GM23338 (cell line): ENCODE results near the gene EXOC6B. TPM values are rescaled to one million over a fixed set of nuclear protein-coding genes. Genes with fewer than 3 reads are reported as not detected.

Experiments
- ATAC-seq: fragments of 200-7000 bp; cut with Tn5 transposase; 3 replicates; pipeline ENCODE4 v1.9.1; 2020
- DNase-seq: peaks from one replicate; pipeline ENCODE4 v3.0.0-alpha.2; 2015; ENCODE audit warnings: low spot score
- H2AFZ ChIP-seq: fragments of 200-600 bp; sonication (generic); 2 replicates; pipeline ENCODE4 v1.8.0; 2016; ENCODE audit warnings: antibody characterized with exemption, mild to moderate bottlenecking, moderate library complexity
- H3F3A ChIP-seq: fragments of 200-600 bp; sonication (generic); replicated peaks from 2 replicates; pipeline ENCODE4 v1.8.0; 2017; ENCODE audit warnings: antibody characterized with exemption, mixed run types, low read depth
- H3K27ac ChIP-seq: fragments of 200-600 bp; sonication (generic); 2 replicates; pipeline ENCODE4 v1.6.1; 2016; ENCODE audit warnings: low read depth
- H3K27me3 ChIP-seq: fragments of 200-600 bp; sonication (generic); 2 replicates; pipeline ENCODE4 v1.8.0; 2016; ENCODE audit warnings: mild to moderate bottlenecking, mixed run types, moderate library complexity; ENCODE audit not compliant: insufficient read depth
- H3K36me3 ChIP-seq: fragments of 200-600 bp; sonication (generic); 2 replicates; pipeline ENCODE4 v1.8.0; 2016; ENCODE audit warnings: mild to moderate bottlenecking; ENCODE audit not compliant: insufficient read depth
- H3K4me1 ChIP-seq: fragments of 200-600 bp; sonication (generic); 2 replicates; pipeline ENCODE4 v1.8.0; 2016; ENCODE audit warnings: mild to moderate bottlenecking, moderate library complexity; ENCODE audit not compliant: insufficient read depth
- H3K4me2 ChIP-seq: fragments of 200-600 bp; sonication (generic); 2 replicates; pipeline ENCODE4 v1.7.1; 2017; ENCODE audit warnings: mixed run types
- H3K4me3 ChIP-seq: fragments of 200-600 bp; sonication (generic); 2 replicates; pipeline ENCODE4 v1.6.1; 2016; ENCODE audit warnings: mixed run types
- H3K79me2 ChIP-seq: fragments of 200-600 bp; sonication (generic); replicated peaks from 2 replicates; pipeline ENCODE4 v1.8.0; 2017; ENCODE audit warnings: mild to moderate bottlenecking; ENCODE audit not compliant: insufficient read depth
- H3K9me2 ChIP-seq: fragments of 200-600 bp; sonication (generic); 2 replicates; pipeline ENCODE4 v1.8.0; 2017; ENCODE audit not compliant: insufficient read depth
- H4K20me1 ChIP-seq: fragments of 200-600 bp; sonication (generic); replicated peaks from 2 replicates; pipeline ENCODE4 v1.8.0; 2017; ENCODE audit warnings: mild to moderate bottlenecking; ENCODE audit not compliant: insufficient read depth
- H3K27ac Mint-ChIP-seq: 2 replicates; pipeline ENCODE4 v1.8.0; 2020; ENCODE audit warnings: inconsistent platforms, mild to moderate bottlenecking, moderate library complexity, mixed read lengths
- H3K27me3 Mint-ChIP-seq: 3 replicates; pipeline ENCODE4 v1.8.0; 2022; ENCODE audit warnings: low read depth, mild to moderate bottlenecking, moderate library complexity, mixed read lengths, inconsistent platforms; ENCODE audit not compliant: insufficient read depth, poor library complexity
- H3K36me3 Mint-ChIP-seq: 3 replicates; pipeline ENCODE4 v1.8.0; 2021; ENCODE audit warnings: low read depth, mild to moderate bottlenecking, inconsistent platforms, moderate library complexity, mixed read lengths
- H3K4me1 Mint-ChIP-seq: 3 replicates; pipeline ENCODE4 v1.8.0; 2020; ENCODE audit warnings: mild to moderate bottlenecking, inconsistent platforms, mixed read lengths
- H3K4me3 Mint-ChIP-seq: 3 replicates; pipeline ENCODE4 v1.8.0; 2021; ENCODE audit warnings: moderate library complexity, mild to moderate bottlenecking, inconsistent platforms, mixed read lengths
- H3K9me3 Mint-ChIP-seq: 3 replicates; pipeline ENCODE4 v1.8.0; 2020; ENCODE audit warnings: moderate library complexity, mild to moderate bottlenecking, inconsistent platforms, mixed read lengths
- CTCF ChIP-seq, 2 experiments: fragments of 200-600 bp in 1 of 2; sonication (generic) in 1 of 2; conservative IDR thresholded peaks; 2 replicates each; pipeline versions ENCODE4 v1.5.1 to v1.6.1; 2016 to 2017; ENCODE audit warnings: antibody characterized with exemption in 2 of 2, low read depth in 2 of 2, mild to moderate bottlenecking in 2 of 2, moderate library complexity in 1 of 2
- JUNB ChIP-seq: IDR thresholded peaks from one replicate; pipeline ENCODE4 v1.6.1; 2016; ENCODE audit warnings: antibody characterized with exemption; ENCODE audit not compliant: unreplicated experiment
- REST ChIP-seq: IDR thresholded peaks from one replicate; pipeline ENCODE4 v1.6.1; 2018; ENCODE audit warnings: antibody characterized with exemption; ENCODE audit not compliant: unreplicated experiment
- STAT1 ChIP-seq: IDR thresholded peaks from one replicate; pipeline ENCODE4 v1.6.1; 2016; ENCODE audit warnings: antibody characterized with exemption; ENCODE audit not compliant: unreplicated experiment
- ZNF462 ChIP-seq: fragments of 250-450 bp; sonication (Bioruptor Pico); IDR thresholded peaks from 2 replicates; pipeline ENCODE4 v1.5.0; 2020; ENCODE audit warnings: mild to moderate bottlenecking, moderate library complexity
- polyA plus RNA-seq: library from polyadenylated mRNA; unstranded; fragments of >200 nt; fragmentation: Nextera tagmentation; extraction: Ambion mirVana; gene quantifications from 2 replicates; pipeline ENCODE4 v1.2.1, GENCODE V29; 2016
- total RNA-seq: library from RNA; depleted of rRNA; stranded (reverse); fragments of >200 nt; shearing (Covaris generic); gene quantifications from 2 replicates; pipeline ENCODE4 v1.2.3, GENCODE V29; 2014

EXOC6B gene
- total and polyA plus RNA-seq, 2 experiments from 2014 or later, result 7.2 to 45.9 TPM

- no peaks in the 10 kb centered on the region for H3K36me3 Mint-ChIP-seq
- peaks cover 26% of the 10 kb centered on the region for H3K27me3 ChIP-seq
- no peak for ATAC-seq
- H3K4me2 ChIP-seq, result no peak overlapping the region
- H3K27me3 Mint-ChIP-seq, result peaks cover 26% of the 10 kb centered on the region
- no peaks in the 10 kb centered on the region for H3K36me3 ChIP-seq
- H2AFZ ChIP-seq, result no peak overlapping the region
- H3K27ac Mint-ChIP-seq, result no peak overlapping the region
- TF ChIP-seq REST, result no peak
- TF ChIP-seq CTCF (conservative IDR thresholded peaks at IDR 0.05; ENCODE audit: low read depth in 2 of 2), result no peak
- TF ChIP-seq JUNB, result no peak
- TF ChIP-seq STAT1, result no peak
- no peak for TF ChIP-seq ZNF462
- no peaks in the 10 kb centered on the region for H3K9me3 Mint-ChIP-seq
- H3K4me1 ChIP-seq, result peaks cover 2% of the 10 kb centered on the region; the same call in 1 of the 2 replicates
- H3K4me3 Mint-ChIP-seq, result no peak overlapping the region
- no peak for DNase-seq
- no peaks in the 10 kb centered on the region for H4K20me1 ChIP-seq
- H3K27ac ChIP-seq, result no peak overlapping the region
- H3F3A ChIP-seq, result no peaks in the 10 kb centered on the region
- H3K9me2 ChIP-seq, result no peaks in the 10 kb centered on the region
- H3K79me2 ChIP-seq, result no peaks in the 10 kb centered on the region
- no peak overlapping the region for H3K4me3 ChIP-seq
- H3K4me1 Mint-ChIP-seq, result peaks cover 8% of the 10 kb centered on the region
These were observed 689.9 kb downstream of the EXOC6B start for GRCh38 chr2:72135921-72136320.
